Upper lobe of right lung (tissue), 1 donor: Measurements from ENCODE around the gene SUPT20HL1. TPM values are rescaled to one million over a fixed set of nuclear protein-coding genes. Genes with fewer than 3 reads are reported as not detected.
"Not testable (repeated sequence)": the region's sequence is repeated elsewhere in the genome, so short reads cannot be mapped to it uniquely, and the experiment has no call there.

ENCODE experiments used
- ATAC-seq: fragments of 200-7000 bp; cut with Tn5 transposase; one replicate; pipeline ENCODE4 v1.9.1; 2020; ENCODE audit warnings: mild to moderate bottlenecking, moderate library complexity
- DNase-seq: peaks from one replicate; pipeline ENCODE4 v3.0.0-alpha.2; 2020
- H3K27ac ChIP-seq: fragments of 200-600 bp; one replicate; pipeline ENCODE4 v1.8.0; 2022
- H3K27me3 ChIP-seq: fragments of 200-600 bp; one replicate; pipeline ENCODE4 v1.8.0; 2022; ENCODE audit warnings: mild to moderate bottlenecking
- H3K36me3 ChIP-seq: fragments of 200-600 bp; one replicate; pipeline ENCODE4 v1.8.0; 2022
- H3K4me1 ChIP-seq: fragments of 200-600 bp; one replicate; pipeline ENCODE4 v1.8.0; 2022
- H3K4me3 ChIP-seq: fragments of 200-600 bp; one replicate; pipeline ENCODE4 v1.8.0; 2022; ENCODE audit warnings: mild to moderate bottlenecking
- H3K9me3 ChIP-seq: fragments of 200-600 bp; one replicate; pipeline ENCODE4 v1.8.0; 2022
- intact Hi-C: fragments of 100-400 bp; cut with DNase I; formaldehyde crosslinking; loops from one replicate; pipeline ENCODE4 v1.11.0; 2022
- total RNA-seq: library from RNA; stranded (reverse); fragmentation: NEBNext Ultra II Directional; extraction: Animal tissue kit (Norgen Biotek cat#: 25700); gene quantifications from one replicate; pipeline ENCODE4 v1.2.1, GENCODE V29; 2021
- TF ChIP-seq, protein P1 (sequence below): fragments of 200-600 bp; IDR thresholded peaks from one replicate; pipeline ENCODE4 v1.8.0; 2022; ENCODE audit warnings: antibody characterized with exemption
- donor health status: DM: no; HTN: yes; CAD: no; lungs with severe emphysema.

Gene SUPT20HL1
- total RNA-seq, 1 donor from 2014 or later, result not detected

DNA sequence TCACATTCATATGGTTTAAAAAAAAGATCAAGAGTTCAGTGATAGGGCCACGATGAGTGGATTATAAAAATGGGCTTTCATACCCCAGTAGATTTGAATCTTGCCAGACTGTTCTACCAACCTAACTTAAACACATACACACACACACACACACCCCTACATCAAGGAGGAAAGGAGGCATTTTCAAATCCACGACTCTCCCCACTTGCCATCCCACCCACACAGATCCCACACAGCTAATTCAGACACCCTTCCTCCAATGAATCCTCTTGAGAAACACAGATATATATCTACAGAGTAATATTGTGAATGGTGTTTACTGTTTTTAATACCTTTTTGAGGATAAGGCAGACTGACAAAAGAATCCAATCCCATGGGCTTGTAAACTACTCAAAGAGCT, 16.8 kb downstream of the SUPT20HL1 start:
- ATAC-seq (no peak), DNase-seq (no peak)
- H3K9me3 ChIP-seq, result no peaks in the 10 kb centered on the region
- no peaks in the 10 kb centered on the region for H3K4me1 ChIP-seq
- no peak overlapping the region for H3K4me3 ChIP-seq
- H3K36me3 ChIP-seq, result no peaks in the 10 kb centered on the region
- no peak overlapping the region for H3K27ac ChIP-seq
- no peaks in the 10 kb centered on the region for H3K27me3 ChIP-seq
- intact Hi-C loops, result no loop called here
- TF ChIP-seq, protein P1, sequence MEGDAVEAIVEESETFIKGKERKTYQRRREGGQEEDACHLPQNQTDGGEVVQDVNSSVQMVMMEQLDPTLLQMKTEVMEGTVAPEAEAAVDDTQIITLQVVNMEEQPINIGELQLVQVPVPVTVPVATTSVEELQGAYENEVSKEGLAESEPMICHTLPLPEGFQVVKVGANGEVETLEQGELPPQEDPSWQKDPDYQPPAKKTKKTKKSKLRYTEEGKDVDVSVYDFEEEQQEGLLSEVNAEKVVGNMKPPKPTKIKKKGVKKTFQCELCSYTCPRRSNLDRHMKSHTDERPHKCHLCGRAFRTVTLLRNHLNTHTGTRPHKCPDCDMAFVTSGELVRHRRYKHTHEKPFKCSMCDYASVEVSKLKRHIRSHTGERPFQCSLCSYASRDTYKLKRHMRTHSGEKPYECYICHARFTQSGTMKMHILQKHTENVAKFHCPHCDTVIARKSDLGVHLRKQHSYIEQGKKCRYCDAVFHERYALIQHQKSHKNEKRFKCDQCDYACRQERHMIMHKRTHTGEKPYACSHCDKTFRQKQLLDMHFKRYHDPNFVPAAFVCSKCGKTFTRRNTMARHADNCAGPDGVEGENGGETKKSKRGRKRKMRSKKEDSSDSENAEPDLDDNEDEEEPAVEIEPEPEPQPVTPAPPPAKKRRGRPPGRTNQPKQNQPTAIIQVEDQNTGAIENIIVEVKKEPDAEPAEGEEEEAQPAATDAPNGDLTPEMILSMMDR, result no peak

DNA sequence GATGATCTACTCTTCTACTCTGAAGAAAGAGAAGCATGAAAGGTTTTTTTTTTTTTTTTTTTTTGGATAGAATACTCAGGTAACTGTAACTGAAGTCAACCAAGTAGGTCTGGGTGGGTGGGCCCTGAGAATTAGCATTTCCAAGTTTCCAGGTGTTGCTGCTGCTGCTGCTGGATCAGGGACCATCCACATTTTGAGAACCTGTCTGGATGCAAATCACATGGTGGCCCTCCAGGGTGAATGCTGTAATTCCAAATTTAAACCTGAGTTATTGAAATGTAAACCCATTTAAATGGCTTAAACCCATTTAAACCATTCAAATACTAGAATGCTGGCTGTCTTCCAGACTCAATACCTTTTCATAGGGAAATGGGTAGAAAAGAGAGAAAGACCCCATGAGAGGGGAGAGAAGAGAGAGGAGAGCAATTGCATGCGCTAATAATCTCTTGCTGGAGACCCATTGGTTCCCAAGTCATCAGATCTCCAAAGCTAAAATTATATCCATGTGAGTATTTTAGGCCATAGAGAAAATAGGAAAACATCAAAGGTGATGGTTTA, 17.6 kb downstream of the SUPT20HL1 start:
- no peaks in the 10 kb centered on the region for H3K27me3 ChIP-seq
- intact Hi-C loops, result no loop called here
- no peak overlapping the region for H3K27ac ChIP-seq
- H3K9me3 ChIP-seq, result no peaks in the 10 kb centered on the region
- no peaks in the 10 kb centered on the region for H3K4me1 ChIP-seq
- H3K36me3 ChIP-seq, result no peaks in the 10 kb centered on the region
- DNase-seq, result no peak
- ATAC-seq, result no peak
- TF ChIP-seq, protein P1, result no peak
- no peak overlapping the region for H3K4me3 ChIP-seq

DNA sequence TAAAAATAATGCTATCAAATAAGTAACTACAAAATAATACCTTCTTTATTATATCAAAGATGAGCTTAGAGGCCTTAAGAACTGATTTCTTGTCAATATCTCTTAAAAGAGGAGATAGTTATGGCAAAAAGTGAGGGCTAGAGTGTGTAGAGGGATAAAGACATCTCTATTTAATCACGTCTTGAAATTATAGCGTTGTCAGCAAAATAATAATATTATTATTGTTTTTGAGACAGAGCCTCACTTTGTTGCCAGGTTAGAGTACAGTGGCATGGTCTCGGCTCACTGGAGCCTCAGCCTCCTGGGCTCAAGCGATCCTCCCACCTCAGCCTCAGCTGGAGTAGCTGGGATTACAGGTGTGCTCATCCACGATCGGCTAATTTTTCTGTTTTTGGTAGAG, 18.3 kb downstream of the SUPT20HL1 start:
- ATAC-seq, result no peak
- TF ChIP-seq, protein P1, result no peak
- Histone ChIP-seq H3K4me3 (no peak overlapping the region), H3K27me3 (no peaks in the 10 kb centered on the region), H3K4me1 (no peaks in the 10 kb centered on the region), H3K36me3 (no peaks in the 10 kb centered on the region), H3K27ac (no peak overlapping the region), H3K9me3 (no peaks in the 10 kb centered on the region)
- no peak for DNase-seq
- intact Hi-C loops, result no loop called here

DNA sequence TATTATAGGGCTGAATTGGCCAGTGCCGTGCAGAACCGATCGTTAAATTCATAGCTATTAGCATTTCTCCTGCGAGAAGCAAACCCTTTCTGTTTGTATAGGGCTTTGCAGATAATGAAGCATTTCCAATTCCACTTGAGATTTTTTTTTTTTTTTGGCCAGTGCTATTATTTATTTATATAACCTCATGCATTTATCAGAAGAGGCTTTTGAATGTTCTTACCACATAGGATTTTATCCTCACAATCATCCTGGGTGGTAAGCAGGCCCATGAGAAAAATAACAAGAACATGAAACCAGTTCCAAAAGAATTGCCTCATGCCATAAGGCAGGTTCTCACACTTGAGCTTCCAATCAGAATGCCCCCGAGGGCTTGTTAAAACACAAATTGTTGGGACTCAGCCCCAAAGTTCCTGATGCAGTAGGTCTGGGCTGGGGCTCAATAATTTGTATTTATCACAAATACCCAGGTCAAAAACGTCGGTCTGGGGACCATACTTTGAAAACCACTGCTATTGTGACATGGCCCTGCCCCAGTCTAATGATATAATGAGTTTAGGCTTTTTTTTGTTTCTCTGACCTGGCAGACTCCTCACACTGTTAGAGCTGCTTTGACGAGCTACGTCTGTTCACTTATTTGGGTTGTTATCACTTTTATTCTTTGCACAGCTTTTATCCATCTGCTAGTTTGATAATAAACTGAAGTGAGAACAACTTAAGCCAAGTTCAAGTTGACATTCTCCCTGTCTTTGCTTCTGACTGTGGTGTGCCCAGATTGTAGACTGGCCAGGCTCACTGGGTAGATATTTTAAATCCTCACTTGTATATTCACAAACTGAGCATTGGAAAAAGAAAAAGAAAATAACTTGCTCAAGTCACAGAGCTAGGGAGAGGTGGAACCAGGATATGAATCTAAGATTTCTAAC, 20.1 kb downstream of the SUPT20HL1 start:
- Histone ChIP-seq H3K27ac (no peak overlapping the region), H3K9me3 (no peaks in the 10 kb centered on the region), H3K36me3 (no peaks in the 10 kb centered on the region), H3K4me3 (no peak overlapping the region), H3K4me1 (no peaks in the 10 kb centered on the region), H3K27me3 (no peaks in the 10 kb centered on the region)
- TF ChIP-seq, protein P1, result no peak
- intact Hi-C loops, result no loop called here
- no peak for ATAC-seq
- no peak for DNase-seq

DNA sequence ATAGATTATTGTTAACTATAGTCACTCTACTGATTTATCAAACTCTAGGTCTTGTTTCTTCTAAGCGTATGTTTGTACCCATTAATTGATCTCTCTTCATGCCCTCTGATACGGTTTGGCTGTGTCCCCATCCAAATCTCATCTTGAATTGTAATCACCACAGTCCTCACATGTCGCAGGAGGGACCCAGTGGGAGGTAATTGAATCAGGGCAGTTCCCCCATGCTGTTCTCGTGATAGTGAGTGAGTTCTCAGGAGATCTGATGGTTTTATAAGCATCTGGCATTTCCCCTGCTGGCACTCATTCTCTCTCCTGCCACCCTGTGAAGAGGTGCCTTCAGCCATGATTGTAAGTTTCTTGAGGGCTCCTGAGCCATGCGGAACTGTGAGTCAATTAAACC, 21.9 kb downstream of the SUPT20HL1 start:
- H3K4me1 ChIP-seq, DNase-seq, H3K4me3 ChIP-seq, H3K36me3 ChIP-seq, H3K27ac ChIP-seq, ATAC-seq, intact Hi-C loops, H3K27me3 ChIP-seq, H3K9me3 ChIP-seq: not testable (repeated sequence)

DNA sequence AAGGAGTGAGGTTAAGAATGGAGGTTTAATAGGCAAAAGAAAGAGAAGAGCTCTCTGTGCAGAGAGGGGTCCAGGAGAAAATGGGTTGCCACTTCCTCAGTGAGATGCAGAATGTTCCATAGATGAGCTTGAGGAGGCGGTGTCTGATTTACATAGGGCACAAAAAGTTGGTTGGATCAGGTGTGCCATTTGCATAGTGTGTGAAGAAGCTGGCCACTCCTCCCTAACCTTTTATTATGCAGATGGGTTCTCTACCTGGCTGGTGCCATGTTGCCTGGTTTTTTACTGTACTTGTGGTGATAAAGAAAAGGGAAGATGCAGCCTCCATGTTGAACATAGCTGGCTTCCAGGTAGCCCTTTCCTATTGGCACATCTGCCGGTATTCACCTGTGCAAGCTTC, 27.3 kb downstream of the SUPT20HL1 start:
- intact Hi-C loops, result no loop called here

More for the DNA sequence above, 27.3 kb downstream of the SUPT20HL1 start:
- Histone ChIP-seq H3K36me3 (no peaks in the 10 kb centered on the region), H3K27ac (no peak overlapping the region), H3K27me3 (no peaks in the 10 kb centered on the region), H3K9me3 (no peaks in the 10 kb centered on the region), H3K4me3 (no peak overlapping the region), H3K4me1 (no peaks in the 10 kb centered on the region)
- TF ChIP-seq, protein P1, result no peak
- no peak for ATAC-seq
- no peak for DNase-seq
